ENCODE measurements around the gene KCNQ4. TPM values are rescaled to one million over a fixed set of nuclear protein-coding genes. Genes with fewer than 3 reads are reported as not detected.

KCNQ4 gene
- total RNA-seq, 1 donor from 2014 or later = not detected

DNA sequence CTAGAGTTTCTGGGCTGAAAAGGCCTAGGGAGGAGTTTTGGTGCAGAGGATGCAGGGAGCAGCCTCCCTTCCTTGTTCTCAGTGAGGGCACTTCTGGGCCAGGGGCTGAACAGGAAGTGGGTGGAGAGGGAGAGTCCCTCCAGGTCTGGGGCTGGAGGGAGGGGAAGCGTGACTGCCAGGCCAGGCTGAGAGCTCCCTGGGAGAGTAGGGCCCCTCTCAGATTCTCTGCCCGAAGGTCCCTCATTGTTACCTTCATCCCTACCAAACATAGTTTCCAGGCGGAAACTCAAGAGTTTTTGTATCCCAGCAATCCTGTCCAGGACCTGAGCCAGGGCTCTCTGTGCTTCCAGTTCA, 41.8 kb downstream of the KCNQ4 start:
- H3K27me3 Mint-ChIP-seq (ENCODE audit: insufficient read depth, low read depth) = peaks cover 3% of the 10 kb centered on the region
- Histone ChIP-seq H3K9ac (no peak overlapping the region), H3K4me3 (peak overlapping the region; percentile 14), H3K27me3 (peaks cover 37% of the 10 kb centered on the region), H4K20me1 (ENCODE audit: low read depth) (peaks cover 14% of the 10 kb centered on the region), H3K4me2 (peak overlapping the region; percentile 74), H3F3A (ENCODE audit: low read depth) (peaks cover 19% of the 10 kb centered on the region), H3K27ac (peak overlapping the region; percentile 51), H3K36me3 (no peaks in the 10 kb centered on the region), H3K9me3 (ENCODE audit: low read depth) (no peaks in the 10 kb centered on the region), H2AFZ (replicated peaks) (no peak overlapping the region), H3K4me1 (peaks cover 23% of the 10 kb centered on the region), H3K79me2 (ENCODE audit: low read depth) (no peaks in the 10 kb centered on the region)
- H3K4me3 Mint-ChIP-seq = peak overlapping the region; percentile 12
- no peak for DNase-seq (ENCODE audit: low spot score)
- H3K36me3 Mint-ChIP-seq = no peaks in the 10 kb centered on the region
- peaks cover 44% of the 10 kb centered on the region for H3K4me1 Mint-ChIP-seq
- no peak for TF ChIP-seq EZH2 (IDR thresholded peaks at IDR 0.05)
- no peak for TF ChIP-seq EZH2phosphoT487 (IDR thresholded peaks at IDR 0.05)
- TF ChIP-seq, protein P1, sequence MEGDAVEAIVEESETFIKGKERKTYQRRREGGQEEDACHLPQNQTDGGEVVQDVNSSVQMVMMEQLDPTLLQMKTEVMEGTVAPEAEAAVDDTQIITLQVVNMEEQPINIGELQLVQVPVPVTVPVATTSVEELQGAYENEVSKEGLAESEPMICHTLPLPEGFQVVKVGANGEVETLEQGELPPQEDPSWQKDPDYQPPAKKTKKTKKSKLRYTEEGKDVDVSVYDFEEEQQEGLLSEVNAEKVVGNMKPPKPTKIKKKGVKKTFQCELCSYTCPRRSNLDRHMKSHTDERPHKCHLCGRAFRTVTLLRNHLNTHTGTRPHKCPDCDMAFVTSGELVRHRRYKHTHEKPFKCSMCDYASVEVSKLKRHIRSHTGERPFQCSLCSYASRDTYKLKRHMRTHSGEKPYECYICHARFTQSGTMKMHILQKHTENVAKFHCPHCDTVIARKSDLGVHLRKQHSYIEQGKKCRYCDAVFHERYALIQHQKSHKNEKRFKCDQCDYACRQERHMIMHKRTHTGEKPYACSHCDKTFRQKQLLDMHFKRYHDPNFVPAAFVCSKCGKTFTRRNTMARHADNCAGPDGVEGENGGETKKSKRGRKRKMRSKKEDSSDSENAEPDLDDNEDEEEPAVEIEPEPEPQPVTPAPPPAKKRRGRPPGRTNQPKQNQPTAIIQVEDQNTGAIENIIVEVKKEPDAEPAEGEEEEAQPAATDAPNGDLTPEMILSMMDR (IDR thresholded peaks at IDR 0.05) = no peak
- peak overlapping the region; percentile 92 for H3K27ac Mint-ChIP-seq
- no peaks in the 10 kb centered on the region for H3K9me3 Mint-ChIP-seq

DNA sequence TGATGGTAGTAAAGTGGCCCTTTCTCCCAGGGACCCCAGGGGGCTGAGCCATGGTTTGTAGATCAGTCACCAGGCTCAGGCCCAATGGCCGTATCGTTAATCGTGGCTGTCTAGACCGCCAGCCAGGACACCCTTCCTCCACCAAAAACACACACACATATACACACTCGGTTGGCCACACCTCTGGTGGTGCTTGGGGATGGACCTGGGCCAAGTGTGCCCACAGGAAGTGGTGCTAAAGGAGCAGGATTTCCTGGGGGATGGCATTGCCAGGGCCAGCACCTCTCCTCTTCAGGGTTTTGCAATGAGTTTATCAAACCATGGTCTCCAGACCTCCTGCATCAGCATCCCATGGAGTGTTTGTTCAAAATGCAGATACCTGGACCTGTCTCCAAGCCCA, 42.4 kb downstream of the KCNQ4 start:
- H3K27me3 ChIP-seq = peaks cover 37% of the 10 kb centered on the region
- Mint-ChIP-seq H3K4me1 (peaks cover 42% of the 10 kb centered on the region), H3K36me3 (no peaks in the 10 kb centered on the region), H3K4me3 (peak overlapping the region; percentile 48), H3K27ac (peak overlapping the region; percentile 97), H3K27me3 (ENCODE audit: insufficient read depth, low read depth) (peaks cover 7% of the 10 kb centered on the region), H3K9me3 (no peaks in the 10 kb centered on the region)
- no peaks in the 10 kb centered on the region for H3K79me2 ChIP-seq (ENCODE audit: low read depth)
- TF ChIP-seq, protein P1 (IDR thresholded peaks at IDR 0.05) = no peak
- TF ChIP-seq EZH2phosphoT487 (IDR thresholded peaks at IDR 0.05) (no peak), EZH2 (IDR thresholded peaks at IDR 0.05) (no peak)
- no peak overlapping the region for H3K27ac ChIP-seq
- H3K9ac ChIP-seq = no peak overlapping the region
- no peak overlapping the region for H2AFZ ChIP-seq (replicated peaks)
- no peak overlapping the region for H3K4me3 ChIP-seq
- H3F3A ChIP-seq (ENCODE audit: low read depth) = peaks cover 19% of the 10 kb centered on the region
- H3K36me3 ChIP-seq = no peaks in the 10 kb centered on the region
- DNase-seq (ENCODE audit: low spot score) = no peak
- H4K20me1 ChIP-seq (ENCODE audit: low read depth) = peaks cover 13% of the 10 kb centered on the region
- no peaks in the 10 kb centered on the region for H3K9me3 ChIP-seq (ENCODE audit: low read depth)
- H3K4me2 ChIP-seq = peak overlapping the region; percentile 74
- peaks cover 23% of the 10 kb centered on the region for H3K4me1 ChIP-seq

DNA sequence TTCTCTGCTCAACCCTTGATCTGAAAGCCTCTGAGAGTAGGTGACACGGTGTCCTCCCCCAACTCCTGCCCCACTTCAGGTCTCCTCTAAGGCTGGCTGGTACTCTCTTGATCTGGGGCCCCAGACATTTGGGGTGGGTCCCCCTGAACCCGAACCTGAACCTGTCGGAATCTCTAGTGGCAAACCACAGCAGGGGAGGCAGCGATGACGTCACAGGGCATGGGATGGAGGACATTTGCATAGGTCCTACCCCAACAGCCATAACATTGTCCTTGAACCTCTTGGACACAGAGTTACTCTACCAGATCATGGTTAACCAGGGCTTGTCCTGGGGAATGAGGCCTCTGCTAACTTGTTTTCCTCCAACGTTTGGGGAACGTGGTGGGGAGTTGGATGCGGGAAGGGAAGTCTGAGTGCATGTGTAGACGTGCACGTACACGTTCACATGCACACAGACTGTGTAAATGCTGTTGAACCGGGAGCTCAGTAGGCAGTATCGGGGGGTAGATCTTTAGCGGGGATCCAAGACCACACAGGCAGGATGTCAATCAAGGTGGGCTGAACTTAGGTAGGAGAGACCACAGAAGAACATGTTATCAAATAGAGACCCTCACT, 46.2 kb downstream of the KCNQ4 start:
- no peak overlapping the region for H3K4me3 Mint-ChIP-seq
- Histone ChIP-seq H3K9me3 (ENCODE audit: low read depth) (no peaks in the 10 kb centered on the region), H3K27ac (no peak overlapping the region), H3K27me3 (peaks cover 18% of the 10 kb centered on the region), H3K4me3 (no peak overlapping the region), H3K4me1 (peaks cover 11% of the 10 kb centered on the region), H3K9ac (no peak overlapping the region), H3K36me3 (no peaks in the 10 kb centered on the region), H4K20me1 (ENCODE audit: low read depth) (peaks cover 6% of the 10 kb centered on the region), H3F3A (ENCODE audit: low read depth) (peaks cover 13% of the 10 kb centered on the region), H3K4me2 (no peak overlapping the region), H2AFZ (replicated peaks) (no peak overlapping the region), H3K79me2 (ENCODE audit: low read depth) (no peaks in the 10 kb centered on the region)
- peaks cover 27% of the 10 kb centered on the region for H3K4me1 Mint-ChIP-seq
- no peak overlapping the region for H3K27ac Mint-ChIP-seq
- TF ChIP-seq EZH2phosphoT487 (IDR thresholded peaks at IDR 0.05) (no peak), EZH2 (IDR thresholded peaks at IDR 0.05) (no peak)
- TF ChIP-seq, protein P1 (IDR thresholded peaks at IDR 0.05) = no peak
- H3K9me3 Mint-ChIP-seq = no peaks in the 10 kb centered on the region
- no peak for DNase-seq (ENCODE audit: low spot score)
- H3K36me3 Mint-ChIP-seq = no peaks in the 10 kb centered on the region
- peaks cover 11% of the 10 kb centered on the region for H3K27me3 Mint-ChIP-seq (ENCODE audit: insufficient read depth, low read depth)

All from neural progenitor cell (in vitro differentiated cells).